HG02938 (cell line): ENCODE results near the gene GRIP1.

ENCODE experiments used
- ATAC-seq: cut with Tn5 transposase; IDR thresholded peaks from one replicate; pipeline ENCODE4 v1.9.1; 2021; ENCODE audit warnings: mild to moderate bottlenecking, moderate library complexity; ENCODE audit not compliant: unreplicated experiment

Gene GRIP1

DNA sequence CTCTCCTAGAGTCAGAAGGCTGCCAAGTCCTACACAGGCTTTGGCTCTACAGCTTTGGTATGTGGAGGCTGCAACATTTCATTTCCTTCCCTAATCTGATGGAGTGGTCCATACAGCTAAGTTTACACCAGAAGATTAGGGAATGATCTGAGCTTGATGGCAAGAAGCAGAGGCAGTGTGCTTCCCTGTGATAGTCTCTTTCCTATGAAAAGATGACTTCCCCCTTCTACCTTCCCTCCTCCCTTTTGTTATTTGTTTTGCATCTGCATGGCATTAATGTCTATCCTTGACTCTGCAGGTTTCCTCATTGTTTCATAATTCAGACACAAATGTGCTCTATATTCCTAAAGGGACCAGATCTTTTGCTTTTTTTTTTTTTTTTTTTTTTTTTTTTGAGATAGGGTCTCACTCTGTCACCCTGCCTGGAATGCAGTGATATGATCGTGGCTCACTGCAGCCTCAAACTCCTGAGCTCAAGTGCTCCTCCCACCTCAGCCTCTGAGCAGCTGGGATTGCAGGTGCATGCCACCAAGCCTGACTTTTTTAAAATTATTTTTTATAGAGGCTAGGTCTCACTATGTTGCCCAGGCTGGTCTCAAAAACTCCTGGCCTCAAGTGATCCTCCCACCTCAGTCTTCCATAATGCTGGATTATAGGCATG lies 76.3 kb downstream of the GRIP1 start:
- no peak for ATAC-seq

DNA sequence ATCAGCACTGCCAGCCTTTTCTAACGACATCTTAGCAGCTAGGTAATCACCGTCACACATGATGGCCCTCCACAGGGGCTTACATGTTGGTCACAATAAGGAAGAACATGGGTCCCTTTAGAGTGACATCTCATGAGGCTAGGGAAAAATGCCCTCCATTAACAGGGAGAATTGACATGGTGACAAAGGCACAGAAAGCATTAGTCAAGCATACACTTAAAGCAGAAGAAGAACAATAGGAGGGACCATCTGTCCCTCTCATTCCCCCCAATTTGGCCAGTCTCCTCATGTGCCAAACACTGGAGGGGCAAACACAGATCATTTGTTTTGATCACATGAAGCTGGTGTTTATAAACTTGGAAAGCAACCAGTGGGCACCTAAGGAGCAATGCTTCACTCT lies 78.0 kb downstream of the GRIP1 start:
- no peak for ATAC-seq

- ATAC-seq: no peak
Observed at GRCh38 chr12:66599816-66600215, 79.1 kb downstream of the GRIP1 start.

GRCh38 chr12:66598608-66599007 lies 80.3 kb downstream of the GRIP1 start:
- no peak for ATAC-seq

GRCh38 chr12:66598079-66598478 lies 80.8 kb downstream of the GRIP1 start:
- no peak for ATAC-seq

DNA sequence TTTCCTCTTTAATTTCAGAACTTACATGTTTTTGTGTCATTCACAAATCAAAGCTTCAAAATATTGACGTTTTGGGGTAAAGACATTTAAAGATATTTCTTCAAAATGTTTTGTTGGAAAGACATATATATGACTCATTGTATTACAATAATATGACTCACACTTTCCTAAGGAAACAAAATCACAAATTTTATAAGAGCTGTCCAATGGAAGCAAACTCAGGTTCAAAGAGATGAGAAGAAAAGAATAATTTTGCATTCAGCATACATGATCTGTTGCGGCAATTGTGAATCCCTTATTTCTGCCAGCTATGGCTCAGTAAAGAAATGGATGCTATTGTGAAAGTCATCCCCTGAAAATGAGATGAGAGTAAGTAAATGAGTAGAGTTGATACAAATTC lies 82.7 kb downstream of the GRIP1 start:
- no peak for ATAC-seq

GRCh38 chr12:66594688-66595087 lies 84.2 kb downstream of the GRIP1 start:
- no peak for ATAC-seq

- no peak for ATAC-seq
Observed at GRCh38 chr12:66590275-66590985, 88.4 kb downstream of the GRIP1 start.

DNA sequence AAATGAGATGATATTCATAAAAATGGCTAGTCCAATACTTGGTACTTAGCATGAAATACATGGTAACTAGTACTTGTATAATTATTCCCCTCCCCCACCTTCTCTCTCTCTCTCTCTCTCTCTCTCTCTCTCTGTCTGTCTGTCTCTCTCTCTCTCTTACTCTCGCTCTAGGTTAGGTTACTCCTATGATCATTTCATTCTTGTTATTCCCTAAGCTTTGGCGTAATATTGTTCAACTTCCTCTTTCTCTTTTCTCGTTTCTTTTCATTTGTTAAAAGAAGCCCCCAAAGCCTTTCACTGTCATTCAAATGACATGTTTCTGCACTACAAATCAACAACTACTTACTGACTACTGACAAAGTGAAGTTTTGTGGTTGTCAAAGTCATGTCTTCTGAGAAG lies 89.8 kb downstream of the GRIP1 start:
- no peak for ATAC-seq

DNA sequence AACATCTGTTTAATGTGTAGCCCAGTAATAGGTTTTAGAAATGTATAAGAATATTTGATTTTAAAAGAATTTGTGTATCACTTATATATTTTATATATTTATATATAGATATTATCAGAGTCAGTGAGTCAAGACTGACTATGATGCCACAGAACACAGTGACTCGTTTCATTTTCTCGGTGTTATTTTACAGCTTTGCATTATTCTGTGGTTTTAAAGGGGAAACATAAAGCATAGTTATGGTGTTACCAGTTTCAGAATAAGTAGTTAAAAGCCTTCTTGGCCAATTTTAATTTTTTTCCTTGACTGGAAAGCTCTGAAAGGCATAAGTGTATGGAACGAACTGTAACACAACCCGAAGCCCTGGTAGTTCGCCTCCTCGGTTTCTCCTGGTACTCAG lies 91.0 kb downstream of the GRIP1 start:
- no peak for ATAC-seq

GRCh38 chr12:66584673-66585072 lies 94.2 kb downstream of the GRIP1 start:
- ATAC-seq: no peak

- no peak for ATAC-seq
Observed at GRCh38 chr12:66573605-66574004, 105.3 kb downstream of the GRIP1 start.

GRCh38 chr12:66572845-66573244 lies 106.0 kb downstream of the GRIP1 start:
- no peak for ATAC-seq

DNA sequence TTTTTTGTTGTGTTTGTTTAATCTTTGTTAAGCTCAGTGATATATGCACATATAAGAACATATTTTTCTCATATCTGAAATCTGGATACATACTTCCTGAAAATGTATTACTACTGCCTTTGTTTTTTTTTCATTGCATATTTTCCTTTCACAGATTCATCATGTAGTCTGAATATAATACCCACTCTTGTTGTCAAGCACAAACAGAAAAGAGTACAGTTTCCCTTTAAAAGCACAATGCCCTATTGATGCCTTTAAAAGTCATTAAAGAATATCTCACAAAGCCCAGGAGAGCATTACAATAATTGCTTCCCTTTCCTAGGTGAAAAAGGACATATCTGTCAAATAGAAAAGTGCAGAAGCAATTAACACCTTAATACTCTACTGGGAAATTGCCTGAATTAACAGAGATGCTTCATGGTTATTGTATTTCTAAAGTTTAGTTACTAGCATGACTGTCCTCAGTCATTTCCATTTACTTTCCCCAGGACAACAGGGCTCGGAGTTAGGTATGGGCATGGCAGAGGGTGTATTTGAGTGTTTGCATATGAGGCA lies 107.4 kb downstream of the GRIP1 start:
- no peak for ATAC-seq

GRCh38 chr12:66563220-66563619 lies 115.7 kb downstream of the GRIP1 start:
- ATAC-seq: no peak

GRCh38 chr12:66555113-66555512 lies 123.8 kb downstream of the GRIP1 start:
- no peak for ATAC-seq

DNA sequence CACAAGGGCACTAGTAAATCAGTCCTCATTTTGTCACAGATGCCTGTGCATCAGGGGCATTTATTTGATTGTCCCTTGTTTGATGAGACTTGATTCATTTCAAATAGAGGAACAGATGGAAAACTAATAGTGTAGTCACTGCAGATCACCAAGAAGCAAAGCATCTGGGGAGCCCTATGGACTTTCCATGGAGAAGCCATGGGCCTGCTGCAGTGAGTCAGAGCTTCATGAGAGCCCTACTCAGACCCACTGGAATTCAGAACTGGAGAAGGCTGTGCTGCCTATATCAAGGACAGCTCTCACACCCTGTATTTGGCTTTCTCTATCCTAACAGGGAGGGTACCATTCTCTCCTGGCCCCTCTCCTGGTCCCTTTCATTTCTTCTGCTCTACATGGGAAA lies 126.2 kb downstream of the GRIP1 start:
- no peak for ATAC-seq

DNA sequence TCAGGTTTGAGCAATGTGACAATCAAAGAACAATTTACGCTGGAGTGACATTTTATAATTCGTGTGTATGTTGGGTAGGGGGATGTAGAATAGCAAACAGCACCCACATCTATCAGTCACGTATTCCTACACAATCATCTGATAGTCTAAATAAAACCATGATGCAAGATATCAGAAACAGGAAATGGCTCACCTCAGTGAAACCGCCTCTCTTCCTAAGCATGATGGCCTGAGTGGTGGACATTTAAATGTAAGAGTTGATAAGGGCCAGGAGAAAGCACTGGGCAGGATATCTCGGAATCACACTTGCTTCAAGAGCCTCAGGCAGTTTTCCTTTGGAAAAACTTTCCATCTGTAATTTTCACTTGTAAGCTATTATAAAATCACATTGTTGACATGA lies 128.2 kb downstream of the GRIP1 start:
- no peak for ATAC-seq

DNA sequence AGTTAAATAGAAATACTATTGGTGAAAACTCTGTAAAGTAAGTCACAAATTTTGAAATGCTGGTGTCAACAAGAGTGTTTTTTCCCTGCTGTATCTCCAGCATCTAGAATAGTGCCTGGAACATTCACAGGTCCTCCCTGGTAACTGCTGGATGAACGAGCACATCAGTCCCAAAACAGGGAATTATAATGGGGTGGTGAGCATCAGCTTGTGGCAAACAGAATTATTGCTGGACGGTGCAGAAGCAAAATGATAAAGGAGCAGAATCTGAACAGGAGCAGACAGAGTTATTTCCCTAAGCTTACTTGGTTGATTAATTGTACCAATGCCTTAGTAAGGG lies 129.9 kb downstream of the GRIP1 start:
- no peak for ATAC-seq

DNA sequence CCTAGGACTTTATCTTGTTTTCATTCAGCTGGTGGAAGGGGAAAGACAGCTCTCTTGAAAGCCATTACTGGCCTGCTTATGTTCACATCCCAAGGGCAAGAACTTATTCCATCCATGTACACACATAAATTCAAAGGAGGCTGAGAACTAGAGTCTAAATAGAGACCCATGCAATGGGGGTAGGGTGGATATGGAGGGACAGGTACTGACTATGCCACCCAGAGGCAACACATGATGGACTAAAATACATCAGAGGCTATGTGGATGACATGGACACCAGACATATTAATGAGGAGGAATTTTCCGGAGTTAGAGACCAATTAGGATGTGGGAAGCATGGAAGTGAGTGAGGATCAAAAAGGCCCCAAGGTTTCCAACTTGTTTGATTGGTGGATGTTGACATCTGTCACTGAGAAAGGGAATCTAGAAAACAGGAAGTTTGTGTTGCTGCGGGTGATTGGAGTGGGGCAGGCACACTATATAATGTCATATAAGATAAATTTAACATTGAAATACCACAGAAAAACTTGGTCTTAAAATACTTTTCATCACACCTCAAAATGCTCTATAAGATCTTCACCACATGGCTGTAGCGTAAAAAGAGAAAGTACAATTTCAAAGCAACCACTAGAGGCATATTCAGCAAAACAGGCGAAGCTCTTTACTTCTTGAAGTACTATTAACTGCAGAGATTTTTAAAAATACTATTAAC lies 130.4 kb downstream of the GRIP1 start:
- ATAC-seq: no peak

DNA sequence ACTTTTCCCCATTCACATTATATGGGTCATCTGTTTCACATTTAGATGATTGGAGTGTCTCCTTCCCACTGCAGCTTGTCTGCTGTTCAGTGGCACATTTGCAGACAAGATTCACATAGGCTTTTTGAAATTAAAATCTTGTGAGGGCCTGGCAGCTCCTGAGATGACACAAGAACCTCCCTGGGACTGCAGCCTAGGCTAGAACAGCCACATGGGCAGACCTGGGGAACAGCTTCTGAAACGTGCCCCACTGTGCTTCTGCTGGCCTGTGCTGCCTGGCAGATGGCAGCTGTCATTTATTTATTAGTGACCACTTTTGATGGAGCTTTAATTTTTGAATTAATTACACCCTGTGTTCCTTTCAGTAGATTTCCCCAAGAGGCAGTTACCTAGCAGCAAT lies 137.4 kb downstream of the GRIP1 start:
- no peak for ATAC-seq

DNA sequence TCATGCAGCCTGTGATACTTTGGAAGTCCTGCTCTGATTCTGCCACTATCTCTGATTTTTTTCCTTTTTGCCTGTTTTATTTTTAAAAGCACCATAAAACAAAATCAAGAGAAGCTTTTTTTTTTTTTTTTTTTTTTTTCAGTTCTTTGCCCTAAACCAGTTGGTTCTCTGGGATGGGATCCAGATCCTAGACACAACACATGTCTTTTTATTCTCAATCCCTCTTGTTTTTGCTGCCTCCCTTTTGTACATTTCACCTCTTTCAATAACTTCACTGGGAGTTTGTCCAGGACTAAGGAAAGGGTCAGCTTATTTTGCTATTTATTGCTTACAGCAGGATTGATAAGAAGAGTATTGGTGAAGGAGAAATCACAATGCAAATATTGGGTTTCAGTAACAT lies 139.4 kb downstream of the GRIP1 start:
- ATAC-seq: no peak
